ENCODE data around the gene PCDHGA6. TPM values are rescaled to one million over a fixed set of nuclear protein-coding genes. Genes with fewer than 3 reads are reported as not detected.
"Not testable (repeated sequence)": the region's sequence is repeated elsewhere in the genome, so short reads cannot be mapped to it uniquely, and the experiment has no call there.

PCDHGA6 gene
- total and polyA plus RNA-seq, 3 experiments from 2014 or later = 0.06 to 0.22 (median 0.15) TPM

GRCh38 chr5:141389153-141390042 lies 15.7 kb downstream of the PCDHGA6 start:
- no peaks in the 10 kb centered on the region for H3K4me1 Mint-ChIP-seq
- no peak overlapping the region for H3K4me3 Mint-ChIP-seq
- H3K27me3 Mint-ChIP-seq = peaks cover 63 to 72% of the 10 kb centered on the region in 2 donors
- Histone ChIP-seq H3K36me3 (ENCODE audit: insufficient read depth, low read length) (no peaks in the 10 kb centered on the region), H3K27me3 (ENCODE audit: insufficient read depth, low read length, poor library complexity, severe bottlenecking) (peaks cover 21% of the 10 kb centered on the region), H3K4me1 (ENCODE audit: insufficient read depth, low read length) (no peaks in the 10 kb centered on the region), H3K4me3 (ENCODE audit: low read length) (no peak overlapping the region), H3K9me3 (ENCODE audit: low read length) (no peaks in the 10 kb centered on the region), H3K27ac (ENCODE audit: low read depth, low read length) (no peak overlapping the region)
- peaks cover 2 to 20% (median 3%) of the 10 kb centered on the region in 3 donors for H3K36me3 Mint-ChIP-seq
- DNase-seq = no peak
- CTCF ChIA-PET = no interaction called here
- POLR2A ChIA-PET = no interaction called here
- peaks cover 36 to 76% (median 66%) of the 10 kb centered on the region in 5 donors for H3K9me3 Mint-ChIP-seq
- no peak overlapping the region for H3K27ac Mint-ChIP-seq

GRCh38 chr5:141392429-141393198 lies 18.9 kb downstream of the PCDHGA6 start, which contains the start of gene PCDHGA8:
Gene PCDHGA8 (plus strand): TSS chr5:141392633. CDS start chr5:141392814, 181 bp downstream.
- peaks cover 22% of the 10 kb centered on the region for H3K27me3 ChIP-seq (ENCODE audit: insufficient read depth, low read length, poor library complexity, severe bottlenecking)
- ChIA-PET CTCF (no interaction called here), POLR2A (no interaction called here)
- no peak within 1 kb of the TSS for H3K27ac ChIP-seq (ENCODE audit: low read depth, low read length)
- Mint-ChIP-seq H3K4me1 (no peaks in the 10 kb centered on the region), H3K27me3 (peaks cover 61 to 64% of the 10 kb centered on the region in 2 donors), H3K9me3 (peaks cover 29 to 66% (median 59%) of the 10 kb centered on the region in 5 donors), H3K36me3 (peaks cover 2 to 20% (median 2%) of the 10 kb centered on the region in 3 donors), H3K27ac (no peak within 1 kb of the TSS), H3K4me3 (peak within 1 kb of the TSS in 1 of 7 donors; percentile 23)
- no peaks in the 10 kb centered on the region for H3K9me3 ChIP-seq (ENCODE audit: low read length)
- no peak within 1 kb of the TSS for H3K4me3 ChIP-seq (ENCODE audit: low read length)
- no peaks in the 10 kb centered on the region for H3K4me1 ChIP-seq (ENCODE audit: insufficient read depth, low read length)
- no peak for DNase-seq
- no peaks in the 10 kb centered on the region for H3K36me3 ChIP-seq (ENCODE audit: insufficient read depth, low read length)

DNA sequence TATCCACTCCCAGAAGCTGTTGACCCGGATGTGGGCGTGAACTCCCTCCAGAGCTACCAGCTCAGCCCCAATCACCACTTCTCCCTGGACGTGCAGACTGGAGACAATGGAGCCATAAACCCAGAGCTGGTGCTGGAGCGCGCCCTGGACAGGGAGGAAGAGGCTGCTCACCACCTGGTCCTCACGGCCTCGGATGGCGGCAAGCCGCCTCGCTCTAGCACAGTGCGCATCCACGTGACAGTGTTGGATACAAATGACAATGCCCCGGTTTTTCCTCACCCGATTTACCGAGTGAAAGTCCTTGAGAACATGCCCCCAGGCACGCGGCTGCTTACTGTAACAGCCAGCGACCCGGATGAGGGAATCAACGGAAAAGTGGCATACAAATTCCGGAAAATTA lies 19.6 kb downstream of the PCDHGA6 start:
- peaks cover 28 to 64% (median 58%) of the 10 kb centered on the region in 5 donors for H3K9me3 Mint-ChIP-seq

GRCh38 chr5:141394401-141395187 lies 20.9 kb downstream of the PCDHGA6 start:
- H3K27ac ChIP-seq (ENCODE audit: low read depth, low read length); H3K36me3 ChIP-seq (ENCODE audit: insufficient read depth, low read length); H3K4me1 ChIP-seq (ENCODE audit: insufficient read depth, low read length); DNase-seq; POLR2A ChIA-PET; H3K9me3 ChIP-seq (ENCODE audit: low read length); H3K4me3 ChIP-seq (ENCODE audit: low read length); H3K4me1 Mint-ChIP-seq; H3K4me3 Mint-ChIP-seq; CTCF ChIA-PET: not testable (repeated sequence)
- Mint-ChIP-seq H3K9me3 (peaks cover 20 to 65% (median 56%) of the 10 kb centered on the region in 5 donors), H3K27ac (peak overlapping the region in 1 of 8 donors; percentile 89), H3K36me3 (peaks cover 2 to 15% (median 2%) of the 10 kb centered on the region in 3 donors), H3K27me3 (peaks cover 59 to 61% of the 10 kb centered on the region in 2 donors)
- H3K27me3 ChIP-seq (ENCODE audit: insufficient read depth, low read length, poor library complexity, severe bottlenecking) = peaks cover 22% of the 10 kb centered on the region

More for the DNA sequence above, 19.6 kb downstream of the PCDHGA6 start:
- ChIA-PET CTCF (no interaction called here), POLR2A (no interaction called here)
- no peaks in the 10 kb centered on the region for H3K9me3 ChIP-seq (ENCODE audit: low read length)
- H3K4me3 ChIP-seq (ENCODE audit: low read length) = no peak overlapping the region
- peaks cover 22% of the 10 kb centered on the region for H3K27me3 ChIP-seq (ENCODE audit: insufficient read depth, low read length, poor library complexity, severe bottlenecking)
- peaks cover 2 to 20% (median 2%) of the 10 kb centered on the region in 3 donors for H3K36me3 Mint-ChIP-seq
- H3K27ac Mint-ChIP-seq = no peak overlapping the region
- H3K4me3 Mint-ChIP-seq = no peak overlapping the region
- peaks cover 59 to 62% of the 10 kb centered on the region in 2 donors for H3K27me3 Mint-ChIP-seq
- H3K36me3 ChIP-seq (ENCODE audit: insufficient read depth, low read length) = no peaks in the 10 kb centered on the region
- H3K4me1 Mint-ChIP-seq = no peaks in the 10 kb centered on the region
- no peak overlapping the region for H3K27ac ChIP-seq (ENCODE audit: low read depth, low read length)
- DNase-seq = no peak
- H3K4me1 ChIP-seq (ENCODE audit: insufficient read depth, low read length) = no peaks in the 10 kb centered on the region

DNA sequence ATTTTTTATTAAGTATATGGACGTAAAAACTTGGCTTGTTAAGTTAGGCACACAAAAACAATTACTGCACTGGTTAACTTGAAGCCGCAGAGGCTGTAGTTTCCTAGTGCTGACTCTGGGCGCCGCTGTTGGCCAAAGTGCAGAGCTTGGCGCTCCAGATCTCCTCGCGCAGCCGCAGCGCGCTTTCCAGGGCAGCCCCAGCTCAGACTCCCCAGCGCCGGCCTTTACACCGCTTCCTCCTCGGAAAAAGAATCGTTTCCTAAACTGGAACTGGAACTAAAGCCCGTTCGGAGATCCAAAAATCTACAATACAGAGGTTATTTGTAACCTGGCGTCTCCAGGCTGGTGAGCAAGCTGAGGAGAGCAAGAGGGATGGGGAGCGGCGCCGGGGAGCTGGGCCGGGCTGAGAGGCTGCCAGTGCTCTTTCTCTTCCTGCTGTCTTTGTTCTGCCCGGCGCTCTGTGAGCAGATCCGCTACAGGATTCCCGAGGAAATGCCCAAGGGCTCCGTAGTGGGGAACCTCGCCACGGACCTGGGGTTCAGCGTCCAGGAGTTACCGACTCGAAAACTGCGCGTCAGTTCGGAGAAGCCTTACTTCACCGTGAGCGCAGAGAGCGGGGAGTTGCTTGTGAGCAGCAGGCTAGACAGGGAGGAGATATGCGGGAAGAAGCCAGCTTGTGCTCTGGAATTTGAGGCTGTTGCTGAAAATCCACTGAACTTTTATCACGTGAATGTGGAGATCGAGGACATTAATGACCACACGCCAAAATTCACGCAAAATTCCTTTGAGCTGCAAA lies 24.3 kb downstream of the PCDHGA6 start, which contains the start of gene PCDHGB5:
TSS of gene PCDHGB5 (plus strand) at position 192 of the 796 bp plus-strand sequence. CDS start at position 373, 181 bp downstream.
- H3K27me3 ChIP-seq (ENCODE audit: insufficient read depth, low read length, poor library complexity, severe bottlenecking) = peaks cover 24% of the 10 kb centered on the region
- H3K4me3 ChIP-seq (ENCODE audit: low read length); H3K9me3 ChIP-seq (ENCODE audit: low read length); H3K36me3 ChIP-seq (ENCODE audit: insufficient read depth, low read length); POLR2A ChIA-PET; H3K4me1 ChIP-seq (ENCODE audit: insufficient read depth, low read length); H3K27ac Mint-ChIP-seq; DNase-seq; H3K4me1 Mint-ChIP-seq; H3K27ac ChIP-seq (ENCODE audit: low read depth, low read length): not testable (repeated sequence)
- Mint-ChIP-seq H3K27me3 (peaks cover 55 to 56% of the 10 kb centered on the region in 2 donors), H3K9me3 (peaks cover 18 to 57% (median 52%) of the 10 kb centered on the region in 5 donors), H3K36me3 (peaks cover 0 to 13% (median 3%) of the 10 kb centered on the region in 3 donors), H3K4me3 (peak within 1 kb of the TSS in 4 of 7 donors; percentile 5 to 54 (median 40))
- CTCF ChIA-PET = interaction anchor here (0.8 to 1.8 kb wide), 3 partner anchors 15 to 166 kb away, joined by 3 to 7 read pairs (median 3); partner anchors contain the start of genes PCDHGA10 and PCDHGB3

GRCh38 chr5:141398608-141399007 lies 24.9 kb downstream of the PCDHGA6 start:
- Histone ChIP-seq H3K4me1 (ENCODE audit: insufficient read depth, low read length) (no peaks in the 10 kb centered on the region), H3K36me3 (ENCODE audit: insufficient read depth, low read length) (no peaks in the 10 kb centered on the region), H3K9me3 (ENCODE audit: low read length) (no peaks in the 10 kb centered on the region), H3K27me3 (ENCODE audit: insufficient read depth, low read length, poor library complexity, severe bottlenecking) (peaks cover 21% of the 10 kb centered on the region), H3K27ac (ENCODE audit: low read depth, low read length) (no peak overlapping the region), H3K4me3 (ENCODE audit: low read length) (no peak overlapping the region)
- CTCF ChIA-PET = interaction anchor here (0.8 to 1.8 kb wide), 2 partner anchors 14 to 165 kb away, joined by 3 to 7 read pairs; partner anchors contain the start of gene PCDHGA10
- Mint-ChIP-seq H3K4me3 (no peak overlapping the region), H3K27ac (no peak overlapping the region), H3K27me3 (peaks cover 56 to 59% of the 10 kb centered on the region in 2 donors), H3K36me3 (peaks cover 0 to 11% (median 3%) of the 10 kb centered on the region in 3 donors), H3K4me1 (no peaks in the 10 kb centered on the region), H3K9me3 (peaks cover 17 to 55% (median 52%) of the 10 kb centered on the region in 5 donors)
- no peak for DNase-seq
- POLR2A ChIA-PET = no interaction called here
